ENCODE measurements around the gene LUZP1.

GRCh38 chr1:23098463-23099170 is 70.0 kb downstream of the LUZP1 start:
- TF ChIP-seq CTCF (IDR thresholded peaks at IDR 0.05; ENCODE audit: insufficient read depth, low read depth, low read length) = peak; percentile 97
- no peak for TF ChIP-seq EZH2 (IDR thresholded peaks at IDR 0.05; ENCODE audit: insufficient read depth, low read length)
